Endothelial cell of umbilical vein (primary cell): ENCODE measurements around the gene ZSWIM6.

Experiments used
- EZH2 ChIP-seq: IDR thresholded peaks from 2 replicates; pipeline ENCODE4 v1.6.1; 2012; ENCODE audit warnings: borderline replicate concordance, low read depth, mild to moderate bottlenecking, moderate library complexity, low read length, inconsistent platforms; ENCODE audit not compliant: severe bottlenecking
- POLR2AphosphoS5 ChIP-seq: IDR thresholded peaks from 2 replicates; pipeline ENCODE4 v1.6.1; 2012; ENCODE audit warnings: low read depth, mild to moderate bottlenecking, control low read depth, low read length, moderate library complexity; ENCODE audit not compliant: insufficient read depth
- TF ChIP-seq, protein P1 (sequence below), 2 donors: IDR thresholded peaks; 1 replicate in 1 of 2; 2 replicates in 1 of 2; pipeline ENCODE4 v1.5.1; 2011; ENCODE audit warnings: low read length in 2 of 2, mild to moderate bottlenecking in 2 of 2, moderate library complexity in 2 of 2, control low read depth in 1 of 2, inconsistent platforms in 1 of 2, low read depth in 1 of 2; ENCODE audit not compliant: insufficient read depth in 1 of 2; ENCODE audit errors: extremely low read depth in 1 of 2
- TF ChIP-seq, protein P2 (sequence below): IDR thresholded peaks from 2 replicates; pipeline ENCODE4 v1.6.1; 2011; ENCODE audit not compliant: insufficient read depth, insufficient read length

DNA sequence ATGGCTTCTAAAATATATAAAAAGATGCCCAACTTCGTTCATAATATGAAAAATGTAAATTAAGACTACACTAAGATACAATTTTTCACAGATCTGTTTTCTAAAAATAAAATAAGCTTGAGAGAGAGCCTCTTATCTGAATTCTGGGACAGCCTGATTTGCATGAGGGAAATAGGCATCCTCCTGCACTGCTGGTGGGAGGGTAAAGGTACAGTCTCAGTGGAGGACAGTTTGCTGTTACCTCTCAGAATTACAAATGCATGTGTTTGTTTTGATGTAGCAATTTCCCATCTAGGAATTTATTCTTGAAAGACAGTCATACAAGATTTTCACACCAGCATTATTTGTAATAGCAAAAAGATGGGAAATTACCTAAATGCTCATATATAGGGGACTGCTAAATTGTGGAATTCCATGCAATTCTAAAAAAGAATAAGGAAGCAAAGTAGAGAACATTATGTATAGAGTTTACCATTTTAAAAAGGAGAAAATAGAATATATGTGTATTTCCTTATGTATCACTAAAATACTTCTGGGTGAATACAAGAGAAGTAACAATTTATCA, 75.7 kb downstream of the ZSWIM6 start:
- TF ChIP-seq, protein P1, sequence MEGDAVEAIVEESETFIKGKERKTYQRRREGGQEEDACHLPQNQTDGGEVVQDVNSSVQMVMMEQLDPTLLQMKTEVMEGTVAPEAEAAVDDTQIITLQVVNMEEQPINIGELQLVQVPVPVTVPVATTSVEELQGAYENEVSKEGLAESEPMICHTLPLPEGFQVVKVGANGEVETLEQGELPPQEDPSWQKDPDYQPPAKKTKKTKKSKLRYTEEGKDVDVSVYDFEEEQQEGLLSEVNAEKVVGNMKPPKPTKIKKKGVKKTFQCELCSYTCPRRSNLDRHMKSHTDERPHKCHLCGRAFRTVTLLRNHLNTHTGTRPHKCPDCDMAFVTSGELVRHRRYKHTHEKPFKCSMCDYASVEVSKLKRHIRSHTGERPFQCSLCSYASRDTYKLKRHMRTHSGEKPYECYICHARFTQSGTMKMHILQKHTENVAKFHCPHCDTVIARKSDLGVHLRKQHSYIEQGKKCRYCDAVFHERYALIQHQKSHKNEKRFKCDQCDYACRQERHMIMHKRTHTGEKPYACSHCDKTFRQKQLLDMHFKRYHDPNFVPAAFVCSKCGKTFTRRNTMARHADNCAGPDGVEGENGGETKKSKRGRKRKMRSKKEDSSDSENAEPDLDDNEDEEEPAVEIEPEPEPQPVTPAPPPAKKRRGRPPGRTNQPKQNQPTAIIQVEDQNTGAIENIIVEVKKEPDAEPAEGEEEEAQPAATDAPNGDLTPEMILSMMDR (IDR thresholded peaks at IDR 0.05; ENCODE audit: extremely low read depth in 1 of 2, insufficient read depth in 1 of 2, low read depth in 1 of 2, low read length in 2 of 2) = no peak
- TF ChIP-seq EZH2 = no peak
- TF ChIP-seq, protein P2, sequence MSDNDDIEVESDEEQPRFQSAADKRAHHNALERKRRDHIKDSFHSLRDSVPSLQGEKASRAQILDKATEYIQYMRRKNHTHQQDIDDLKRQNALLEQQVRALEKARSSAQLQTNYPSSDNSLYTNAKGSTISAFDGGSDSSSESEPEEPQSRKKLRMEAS = no peak
- no peak for TF ChIP-seq POLR2AphosphoS5
